ENCODE data around the gene ERCC6.

DNA sequence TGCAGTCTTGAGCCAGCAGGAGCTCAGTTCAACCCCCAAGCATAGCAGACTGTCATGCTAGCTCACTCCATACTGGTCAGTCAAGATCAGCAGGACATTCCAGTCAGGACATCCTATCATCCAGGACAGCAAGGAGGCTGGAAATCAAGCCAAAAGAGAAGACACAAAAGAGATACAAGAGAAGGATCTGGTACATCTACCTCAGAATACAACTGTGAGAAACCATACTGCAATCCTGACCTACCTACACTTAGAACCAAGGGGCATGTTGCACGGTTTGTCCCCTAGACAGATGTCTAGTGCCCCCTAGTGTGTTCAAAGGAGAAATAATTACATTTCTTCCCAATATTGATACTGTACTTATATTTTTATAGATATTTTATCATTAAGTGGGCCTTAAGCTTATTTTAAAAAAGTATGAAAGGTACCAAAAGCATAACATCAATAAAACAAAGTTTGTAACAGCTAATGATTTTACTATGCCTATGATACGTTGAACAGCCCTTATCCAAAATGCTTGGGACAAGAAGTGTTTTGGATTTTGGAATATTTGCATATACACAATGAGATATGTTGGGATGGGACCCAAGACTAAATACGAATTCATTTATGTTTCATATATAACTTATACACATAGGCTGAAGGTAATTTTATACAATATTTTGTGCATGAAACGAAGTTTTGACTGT, 26.7 kb downstream of the ERCC6 start:
- TF ChIP-seq POLR2A (IDR thresholded peaks at IDR 0.05): no peak
- TF ChIP-seq, protein P1, sequence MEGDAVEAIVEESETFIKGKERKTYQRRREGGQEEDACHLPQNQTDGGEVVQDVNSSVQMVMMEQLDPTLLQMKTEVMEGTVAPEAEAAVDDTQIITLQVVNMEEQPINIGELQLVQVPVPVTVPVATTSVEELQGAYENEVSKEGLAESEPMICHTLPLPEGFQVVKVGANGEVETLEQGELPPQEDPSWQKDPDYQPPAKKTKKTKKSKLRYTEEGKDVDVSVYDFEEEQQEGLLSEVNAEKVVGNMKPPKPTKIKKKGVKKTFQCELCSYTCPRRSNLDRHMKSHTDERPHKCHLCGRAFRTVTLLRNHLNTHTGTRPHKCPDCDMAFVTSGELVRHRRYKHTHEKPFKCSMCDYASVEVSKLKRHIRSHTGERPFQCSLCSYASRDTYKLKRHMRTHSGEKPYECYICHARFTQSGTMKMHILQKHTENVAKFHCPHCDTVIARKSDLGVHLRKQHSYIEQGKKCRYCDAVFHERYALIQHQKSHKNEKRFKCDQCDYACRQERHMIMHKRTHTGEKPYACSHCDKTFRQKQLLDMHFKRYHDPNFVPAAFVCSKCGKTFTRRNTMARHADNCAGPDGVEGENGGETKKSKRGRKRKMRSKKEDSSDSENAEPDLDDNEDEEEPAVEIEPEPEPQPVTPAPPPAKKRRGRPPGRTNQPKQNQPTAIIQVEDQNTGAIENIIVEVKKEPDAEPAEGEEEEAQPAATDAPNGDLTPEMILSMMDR (IDR thresholded peaks at IDR 0.05): no peak
